SU-DHL-6 (cell line): ENCODE results near the gene GRAMD1A.
A peak's percentile ranks its signal among the peaks of the same experiment; 100 is the strongest.

ENCODE experiments used
- H2AFZ ChIP-seq: fragments of 200-600 bp; sonication (generic); 2 replicates; pipeline ENCODE4 v1.6.1; 2014; ENCODE audit warnings: low read depth, mild to moderate bottlenecking, moderate library complexity, mixed read lengths, antibody characterized with exemption, low read length; ENCODE audit not compliant: severe bottlenecking
- H3F3A ChIP-seq: fragments of 200-600 bp; shearing (Covaris generic); 2 replicates; pipeline ENCODE4 v1.6.0; 2016; ENCODE audit warnings: antibody characterized with exemption, mild to moderate bottlenecking; ENCODE audit not compliant: insufficient read depth
- H3K27ac ChIP-seq: fragments of 200-600 bp; sonication (generic); 2 replicates; pipeline ENCODE4 v1.5.1; 2016; ENCODE audit warnings: low read depth, mild to moderate bottlenecking, low read length, moderate library complexity, mixed read lengths
- H3K27me3 ChIP-seq: fragments of 200-600 bp; sonication (generic), shearing (Covaris generic); 2 replicates; pipeline ENCODE4 v1.6.0; 2014; ENCODE audit warnings: mild to moderate bottlenecking, low read length
- H3K36me3 ChIP-seq: fragments of 200-600 bp; sonication (generic); 2 replicates; pipeline ENCODE4 v1.6.1; 2014; ENCODE audit warnings: mild to moderate bottlenecking, low read length, mixed read lengths
- H3K4me2 ChIP-seq: fragments of 300-600, 200-600 bp; shearing (Covaris generic), sonication (generic); 2 replicates; pipeline ENCODE4 v1.6.0; 2014; ENCODE audit warnings: low read length, low read depth, mild to moderate bottlenecking; ENCODE audit not compliant: poor library complexity, severe bottlenecking
- H3K4me3 ChIP-seq: fragments of 200-600 bp; sonication (generic); 2 replicates; pipeline ENCODE4 v1.5.1; 2014; ENCODE audit warnings: antibody characterized with exemption, low read length, mild to moderate bottlenecking, mixed read lengths; ENCODE audit not compliant: insufficient read depth, poor library complexity, severe bottlenecking
- H3K79me2 ChIP-seq: fragments of 200-600 bp; sonication (generic); 2 replicates; pipeline ENCODE4 v1.6.1; 2014; ENCODE audit warnings: mild to moderate bottlenecking, low read length, moderate library complexity; ENCODE audit not compliant: insufficient read depth
- H3K9ac ChIP-seq: fragments of 200-600 bp; sonication (generic); 2 replicates; pipeline ENCODE4 v1.7.0; 2014; ENCODE audit warnings: mild to moderate bottlenecking, low read length
- H3K9me2 ChIP-seq: fragments of 200-600 bp; sonication (generic); replicated peaks from 2 replicates; pipeline ENCODE4 v1.6.1; 2014; ENCODE audit warnings: low read length; ENCODE audit not compliant: insufficient read depth
- H3K9me3 ChIP-seq: fragments of 200-600 bp; sonication (generic); 2 replicates; pipeline ENCODE4 v1.6.1; 2014; ENCODE audit warnings: low read length, mixed read lengths; ENCODE audit not compliant: insufficient read depth
- H4K20me1 ChIP-seq: fragments of 200-600 bp; sonication (generic); 2 replicates; pipeline ENCODE4 v1.6.1; 2014; ENCODE audit warnings: low read depth, mild to moderate bottlenecking, antibody characterized with exemption, low read length, moderate library complexity, mixed read lengths
- EZH2phosphoT487 ChIP-seq: fragments of 200-600 bp; sonication (generic), shearing (Covaris generic); conservative IDR thresholded peaks from 2 replicates; pipeline ENCODE4 v1.6.1; 2018; ENCODE audit warnings: mild to moderate bottlenecking, antibody characterized with exemption, low read length, moderate library complexity, mixed read lengths
- TF ChIP-seq, protein P1 (sequence below): fragments of 200-600 bp; sonication (generic); IDR thresholded peaks from one replicate; pipeline ENCODE4 v1.5.1; 2017; ENCODE audit warnings: antibody characterized with exemption, mild to moderate bottlenecking, low read length, moderate library complexity; ENCODE audit not compliant: insufficient read depth, poor library complexity, severe bottlenecking

The GRAMD1A gene

DNA sequence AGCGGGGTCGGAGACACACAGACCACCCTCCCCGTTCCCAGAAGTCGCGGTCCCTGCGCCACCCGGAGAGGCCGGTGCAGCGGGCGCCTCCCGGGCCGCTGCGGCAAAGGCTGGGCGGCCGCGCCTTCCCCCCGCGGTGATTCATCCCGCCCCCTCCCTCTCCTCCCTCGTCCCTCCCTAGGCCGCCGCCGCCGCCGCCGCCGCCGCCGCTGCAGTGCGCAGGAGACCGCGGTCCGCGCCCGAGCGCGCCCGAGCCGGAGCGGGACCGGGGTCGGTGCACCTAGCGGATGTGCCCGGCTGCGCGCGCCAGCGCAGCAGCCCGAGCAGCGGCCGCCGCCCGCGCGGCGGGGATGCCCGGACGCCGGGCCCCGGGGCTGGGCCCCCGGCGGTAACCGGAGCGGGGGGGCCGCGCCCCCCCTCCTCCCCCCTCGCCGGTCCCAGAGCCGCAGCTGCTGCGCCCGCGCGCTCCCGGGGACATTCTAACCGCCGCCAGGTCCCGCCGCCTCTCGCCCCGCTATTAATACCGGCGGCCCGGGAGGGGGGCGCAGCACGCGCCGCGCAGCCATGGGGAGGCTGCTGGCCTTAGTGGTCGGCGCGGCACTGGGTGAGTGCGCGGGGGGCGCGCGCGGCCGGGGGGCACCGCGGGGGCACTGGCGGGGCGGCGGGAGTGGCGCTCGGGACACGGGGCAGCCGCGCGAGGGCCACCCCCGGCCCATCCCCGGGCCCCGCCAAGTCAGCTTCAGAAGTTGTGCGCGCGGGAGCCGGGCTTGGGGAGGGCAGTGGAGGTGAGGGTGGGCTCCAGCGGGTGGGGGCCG, 30.3 kb downstream of the GRAMD1A start, which contains the start of gene SCN1B:
TSS of gene SCN1B (plus strand) at position 214 of the 815 bp plus-strand sequence. CDS start at position 565, 351 bp downstream.
- Histone ChIP-seq H4K20me1 (no peaks in the 10 kb centered on the region), H3K27me3 (no peaks in the 10 kb centered on the region), H3K9ac (no peak within 1 kb of the TSS), H3K9me3 (no peaks in the 10 kb centered on the region), H2AFZ (no peak within 1 kb of the TSS), H3K9me2 (no peaks in the 10 kb centered on the region), H3K27ac (no peak within 1 kb of the TSS), H3K79me2 (no peaks in the 10 kb centered on the region), H3K4me2 (peak within 1 kb of the TSS; percentile 30), H3K4me3 (no peak within 1 kb of the TSS), H3K36me3 (no peaks in the 10 kb centered on the region), H3F3A (no peaks in the 10 kb centered on the region)
- no peak for TF ChIP-seq EZH2phosphoT487
- TF ChIP-seq, protein P1, sequence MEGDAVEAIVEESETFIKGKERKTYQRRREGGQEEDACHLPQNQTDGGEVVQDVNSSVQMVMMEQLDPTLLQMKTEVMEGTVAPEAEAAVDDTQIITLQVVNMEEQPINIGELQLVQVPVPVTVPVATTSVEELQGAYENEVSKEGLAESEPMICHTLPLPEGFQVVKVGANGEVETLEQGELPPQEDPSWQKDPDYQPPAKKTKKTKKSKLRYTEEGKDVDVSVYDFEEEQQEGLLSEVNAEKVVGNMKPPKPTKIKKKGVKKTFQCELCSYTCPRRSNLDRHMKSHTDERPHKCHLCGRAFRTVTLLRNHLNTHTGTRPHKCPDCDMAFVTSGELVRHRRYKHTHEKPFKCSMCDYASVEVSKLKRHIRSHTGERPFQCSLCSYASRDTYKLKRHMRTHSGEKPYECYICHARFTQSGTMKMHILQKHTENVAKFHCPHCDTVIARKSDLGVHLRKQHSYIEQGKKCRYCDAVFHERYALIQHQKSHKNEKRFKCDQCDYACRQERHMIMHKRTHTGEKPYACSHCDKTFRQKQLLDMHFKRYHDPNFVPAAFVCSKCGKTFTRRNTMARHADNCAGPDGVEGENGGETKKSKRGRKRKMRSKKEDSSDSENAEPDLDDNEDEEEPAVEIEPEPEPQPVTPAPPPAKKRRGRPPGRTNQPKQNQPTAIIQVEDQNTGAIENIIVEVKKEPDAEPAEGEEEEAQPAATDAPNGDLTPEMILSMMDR = no peak

DNA sequence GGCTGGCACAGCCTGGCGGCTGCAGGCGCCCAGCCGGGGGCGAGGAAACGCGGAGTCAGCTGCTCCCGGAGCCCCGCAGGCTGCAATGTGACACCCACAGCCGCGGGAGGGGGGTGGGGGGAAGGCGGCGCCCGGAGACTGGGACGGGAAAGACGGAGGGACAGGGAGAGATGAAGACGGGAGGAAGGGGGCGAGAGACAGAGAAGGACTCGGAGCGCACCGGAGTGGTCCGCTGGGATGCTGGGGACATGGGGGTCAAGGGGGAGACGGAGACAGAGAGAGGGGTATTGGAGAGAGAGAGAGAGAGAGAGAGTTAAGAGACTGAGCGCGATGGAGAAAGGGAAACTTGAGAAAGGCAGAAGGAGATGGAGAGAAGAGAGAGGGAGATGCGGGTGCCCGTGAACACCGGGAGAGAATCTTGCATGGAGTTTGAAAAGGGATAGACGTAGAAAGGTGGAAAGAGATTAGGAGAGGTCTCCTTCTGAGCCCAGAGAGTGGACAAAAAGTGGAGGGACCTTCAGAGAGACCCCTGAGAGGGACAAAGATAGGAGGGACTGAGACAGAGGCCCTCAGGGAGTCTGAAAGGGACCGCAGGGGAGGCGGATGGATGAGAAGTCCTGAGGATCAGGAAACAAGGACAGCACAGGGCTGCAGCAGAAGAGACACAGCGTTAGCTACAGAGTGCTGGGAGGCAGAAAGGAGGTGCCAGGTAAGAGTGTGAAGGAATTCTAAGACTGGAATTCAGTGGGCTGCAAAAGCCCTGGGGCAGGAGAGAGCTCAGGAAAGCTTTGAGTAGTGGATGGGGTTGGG, 31.2 kb downstream of the GRAMD1A start:
- Histone ChIP-seq H3F3A (no peaks in the 10 kb centered on the region), H3K4me2 (no peak overlapping the region), H2AFZ (no peak overlapping the region), H3K27me3 (no peaks in the 10 kb centered on the region), H3K9me3 (no peaks in the 10 kb centered on the region), H3K27ac (no peak overlapping the region), H3K79me2 (no peaks in the 10 kb centered on the region), H3K36me3 (no peaks in the 10 kb centered on the region), H4K20me1 (no peaks in the 10 kb centered on the region), H3K9ac (no peak overlapping the region), H3K4me3 (no peak overlapping the region), H3K9me2 (no peaks in the 10 kb centered on the region)
- TF ChIP-seq EZH2phosphoT487 = no peak
- TF ChIP-seq, protein P1 = no peak

DNA sequence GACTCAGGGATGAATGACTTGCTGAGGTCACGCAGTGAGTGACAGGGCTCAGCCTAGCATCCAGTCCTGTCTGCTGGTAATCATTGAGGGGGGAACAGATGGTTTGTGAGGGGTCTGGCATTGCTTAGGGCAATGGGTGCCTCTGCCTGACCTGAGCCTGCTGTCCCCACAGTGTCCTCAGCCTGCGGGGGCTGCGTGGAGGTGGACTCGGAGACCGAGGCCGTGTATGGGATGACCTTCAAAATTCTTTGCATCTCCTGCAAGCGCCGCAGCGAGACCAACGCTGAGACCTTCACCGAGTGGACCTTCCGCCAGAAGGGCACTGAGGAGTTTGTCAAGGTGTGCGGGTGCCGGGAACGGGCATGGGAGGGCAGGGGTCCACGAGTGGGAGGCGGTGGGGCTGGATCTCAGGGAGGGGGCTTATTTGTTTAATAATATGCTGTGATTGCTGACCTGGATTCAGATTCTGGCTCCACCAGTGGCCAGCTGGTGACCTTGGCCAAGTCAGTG, 32.3 kb downstream of the GRAMD1A start:
- Histone ChIP-seq H3K4me3 (no peak overlapping the region), H3K36me3 (no peaks in the 10 kb centered on the region), H3K9ac (no peak overlapping the region), H3K9me3 (no peaks in the 10 kb centered on the region), H3F3A (no peaks in the 10 kb centered on the region), H4K20me1 (no peaks in the 10 kb centered on the region), H3K27me3 (no peaks in the 10 kb centered on the region), H3K9me2 (no peaks in the 10 kb centered on the region), H3K79me2 (no peaks in the 10 kb centered on the region), H3K4me2 (no peak overlapping the region), H2AFZ (no peak overlapping the region), H3K27ac (no peak overlapping the region)
- TF ChIP-seq EZH2phosphoT487 = no peak
- TF ChIP-seq, protein P1 = no peak
